ENCODE results near the gene TTC23L.

The TTC23L gene

DNA sequence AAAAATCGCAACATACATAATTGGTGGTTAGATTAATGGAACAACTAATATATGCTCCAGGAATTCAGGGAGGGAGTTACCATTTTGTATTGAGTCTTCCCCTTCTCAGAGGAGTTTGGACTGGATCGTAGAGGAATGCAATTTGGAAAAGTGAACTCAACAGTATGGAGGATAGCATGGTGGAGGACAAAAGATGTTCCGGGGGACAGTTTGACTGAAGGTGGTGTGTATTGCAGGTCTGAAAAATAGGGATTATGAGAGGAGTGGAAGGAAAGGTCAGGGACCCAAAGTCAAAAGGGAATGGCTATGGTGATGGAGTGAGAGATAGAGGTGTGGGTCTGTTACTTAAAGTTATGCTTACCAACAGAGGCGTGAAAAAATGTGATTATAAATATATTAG lies 91.9 kb downstream of the TTC23L start:
- peak overlapping the region; percentile 88 for H3K4me3 ChIP-seq (ENCODE audit: low read depth, low read length)
- no peak for DNase-seq (ENCODE audit: low read depth)
- TF ChIP-seq, protein P1, sequence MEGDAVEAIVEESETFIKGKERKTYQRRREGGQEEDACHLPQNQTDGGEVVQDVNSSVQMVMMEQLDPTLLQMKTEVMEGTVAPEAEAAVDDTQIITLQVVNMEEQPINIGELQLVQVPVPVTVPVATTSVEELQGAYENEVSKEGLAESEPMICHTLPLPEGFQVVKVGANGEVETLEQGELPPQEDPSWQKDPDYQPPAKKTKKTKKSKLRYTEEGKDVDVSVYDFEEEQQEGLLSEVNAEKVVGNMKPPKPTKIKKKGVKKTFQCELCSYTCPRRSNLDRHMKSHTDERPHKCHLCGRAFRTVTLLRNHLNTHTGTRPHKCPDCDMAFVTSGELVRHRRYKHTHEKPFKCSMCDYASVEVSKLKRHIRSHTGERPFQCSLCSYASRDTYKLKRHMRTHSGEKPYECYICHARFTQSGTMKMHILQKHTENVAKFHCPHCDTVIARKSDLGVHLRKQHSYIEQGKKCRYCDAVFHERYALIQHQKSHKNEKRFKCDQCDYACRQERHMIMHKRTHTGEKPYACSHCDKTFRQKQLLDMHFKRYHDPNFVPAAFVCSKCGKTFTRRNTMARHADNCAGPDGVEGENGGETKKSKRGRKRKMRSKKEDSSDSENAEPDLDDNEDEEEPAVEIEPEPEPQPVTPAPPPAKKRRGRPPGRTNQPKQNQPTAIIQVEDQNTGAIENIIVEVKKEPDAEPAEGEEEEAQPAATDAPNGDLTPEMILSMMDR (IDR thresholded peaks at IDR 0.05; ENCODE audit: insufficient read depth, low read depth, low read length, missing control alignments) = no peak

DNA sequence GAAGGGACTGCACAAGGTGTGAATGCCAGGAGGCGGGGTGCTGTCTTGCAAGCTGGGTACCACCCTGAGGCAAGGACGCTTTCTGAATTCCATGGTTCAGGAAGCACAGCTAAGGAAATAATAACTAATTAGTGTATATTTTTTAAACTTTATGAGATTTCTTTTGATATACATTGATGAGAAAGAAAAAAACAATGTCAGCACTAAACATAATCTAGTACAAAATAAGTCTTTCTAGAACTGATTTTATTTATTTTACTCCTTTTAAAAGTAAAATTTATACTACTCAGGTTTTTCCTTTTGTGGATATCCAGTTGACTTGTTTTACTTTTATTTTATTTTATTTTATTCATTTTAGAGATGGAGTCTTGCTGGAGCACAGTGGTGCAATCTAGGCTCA lies 94.0 kb downstream of the TTC23L start:
- H3K4me3 ChIP-seq (ENCODE audit: low read depth, low read length) = no peak overlapping the region
- TF ChIP-seq, protein P1 (IDR thresholded peaks at IDR 0.05; ENCODE audit: insufficient read depth, low read depth, low read length, missing control alignments) = no peak

DNA sequence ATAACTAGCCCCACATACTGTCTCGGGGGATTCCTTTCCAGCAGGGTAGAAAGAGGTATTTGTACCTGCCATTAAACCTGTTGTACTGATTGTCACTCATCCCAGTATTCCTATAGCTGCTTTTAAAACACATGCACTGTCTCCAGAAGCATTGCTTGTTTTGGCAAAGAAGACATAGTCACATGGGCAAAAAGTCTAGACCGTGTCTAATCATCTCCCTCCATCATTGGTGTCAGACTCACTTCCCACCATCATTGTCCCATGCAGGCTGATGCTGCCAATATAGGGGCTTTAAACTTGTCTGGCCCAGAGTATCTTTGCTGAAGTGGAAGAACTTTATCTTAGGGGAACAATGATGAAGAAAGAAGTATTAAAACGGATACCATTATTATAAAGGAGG lies 103.0 kb downstream of the TTC23L start:
- H3K4me3 ChIP-seq (ENCODE audit: low read depth, low read length) = no peak overlapping the region
- TF ChIP-seq, protein P1 (IDR thresholded peaks at IDR 0.05; ENCODE audit: insufficient read depth, low read depth, low read length, missing control alignments) = no peak
- no peak for DNase-seq (ENCODE audit: low read depth)

More for the DNA sequence above, 94.0 kb downstream of the TTC23L start:
- DNase-seq (ENCODE audit: low read depth) = no peak

DNA sequence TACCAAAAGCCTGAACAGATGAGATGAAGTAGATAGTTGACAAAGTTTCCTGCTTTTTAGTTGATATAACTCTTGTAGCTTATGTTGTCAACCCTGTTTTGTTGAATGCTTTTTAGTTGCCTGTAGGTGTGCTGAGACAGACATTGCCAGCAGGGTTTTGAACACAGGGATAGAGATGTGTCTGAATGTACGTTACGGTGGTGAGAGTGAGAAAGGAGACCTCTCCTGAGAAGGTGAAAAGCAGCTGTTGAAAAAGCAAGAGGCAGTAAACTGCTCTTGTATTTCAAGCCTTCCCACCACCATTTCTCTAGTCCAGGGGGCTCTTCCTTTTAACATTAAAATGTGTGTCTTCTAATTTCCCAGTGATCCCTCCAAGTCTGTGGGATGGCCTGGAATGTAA lies 105.1 kb downstream of the TTC23L start:
- TF ChIP-seq, protein P1 (IDR thresholded peaks at IDR 0.05; ENCODE audit: insufficient read depth, low read depth, low read length, missing control alignments) = no peak
- no peak overlapping the region for H3K4me3 ChIP-seq (ENCODE audit: low read depth, low read length)
- DNase-seq (ENCODE audit: low read depth) = no peak

DNA sequence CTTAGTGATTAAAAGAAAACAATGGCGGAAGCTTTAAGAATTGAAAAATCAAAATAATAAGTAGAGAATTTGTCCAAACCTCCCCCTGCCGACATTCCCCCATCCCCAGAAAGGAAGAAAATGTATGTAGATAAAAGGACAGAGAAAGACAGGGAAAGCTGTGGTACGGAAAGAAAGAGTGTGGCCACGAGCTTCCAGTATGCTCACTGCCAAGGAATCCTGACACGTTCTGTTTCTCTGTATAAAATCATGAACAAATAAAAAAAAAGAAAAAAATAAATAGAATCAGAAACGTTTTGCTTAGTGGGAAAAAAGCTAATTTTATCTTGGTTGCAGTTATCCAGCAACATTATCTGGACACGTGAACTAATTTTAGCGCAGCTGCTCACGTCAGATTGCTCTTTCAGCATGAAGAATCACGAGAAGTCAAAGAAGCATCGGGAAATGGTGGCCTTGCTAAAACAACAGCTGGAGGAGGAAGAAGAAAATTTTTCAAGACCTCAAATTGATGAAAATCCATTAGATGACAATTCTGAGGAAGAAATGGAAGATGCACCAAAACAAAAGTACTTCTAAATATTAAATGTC lies 105.6 kb downstream of the TTC23L start:
- DNase-seq (ENCODE audit: low read depth) = no peak
- TF ChIP-seq, protein P1 (IDR thresholded peaks at IDR 0.05; ENCODE audit: insufficient read depth, low read depth, low read length, missing control alignments) = no peak
- H3K4me3 ChIP-seq (ENCODE audit: low read depth, low read length) = no peak overlapping the region

All from GM12865 (cell line).